ENCODE results near the gene PPIL6.

- TF ChIP-seq YY1 (IDR thresholded peaks at IDR 0.05; ENCODE audit: low read depth): no peak
- TF ChIP-seq CTCF (IDR thresholded peaks at IDR 0.05): no peak; the same call in 1 of the 2 replicates
- TF ChIP-seq POLR2AphosphoS5 (IDR thresholded peaks at IDR 0.05; ENCODE audit: low read depth, low read length): no peak; the same call in 1 of the 2 replicates
- TF ChIP-seq FOXM1 (IDR thresholded peaks at IDR 0.05; ENCODE audit: low read depth): no peak
- TF ChIP-seq PBX3 (IDR thresholded peaks at IDR 0.05): no peak
- TF ChIP-seq ELF1 (IDR thresholded peaks at IDR 0.05): no peak
- TF ChIP-seq RCOR1 (IDR thresholded peaks at IDR 0.05; ENCODE audit: low read length): no peak
- no peak for TF ChIP-seq EZH2phosphoT487 (IDR thresholded peaks at IDR 0.05; ENCODE audit: borderline replicate concordance, low read depth)
- TF ChIP-seq MAX (IDR thresholded peaks at IDR 0.05; ENCODE audit: low read depth): no peak
- TF ChIP-seq CHD2 (IDR thresholded peaks at IDR 0.05; ENCODE audit: low read length, partially characterized antibody): no peak
- TF ChIP-seq EP300 (IDR thresholded peaks at IDR 0.05; ENCODE audit: borderline replicate concordance in 1 of 2, low read depth in 1 of 2, low read length in 1 of 2): no peak
- TF ChIP-seq ZBTB33 (IDR thresholded peaks at IDR 0.05; ENCODE audit: borderline replicate concordance, low read depth): no peak
These were observed 56.9 kb downstream of the PPIL6 start for GRCh38 chr6:109383438-109383940.
